Measurements from ENCODE around the gene CNN2. TPM values are rescaled to one million over a fixed set of nuclear protein-coding genes. Genes with fewer than 3 reads are reported as not detected.

The CNN2 gene
- total and polyA plus RNA-seq, 9 donors: 31.3 to 64.9 (median 53.7) TPM

GRCh38 chr19:1066251-1066747, 39.9 kb downstream of the CNN2 start:
- Histone ChIP-seq H3K36me3 (ENCODE audit: control insufficient read depth, insufficient read depth, low read length) (no peaks in the 10 kb centered on the region), H3K4me1 (ENCODE audit: control insufficient read depth, insufficient read depth, low read length) (peaks cover 38% of the 10 kb centered on the region), H3K27me3 (ENCODE audit: control insufficient read depth, insufficient read depth, low read length) (peaks cover 77% of the 10 kb centered on the region), H3K9me3 (replicated peaks; ENCODE audit: control insufficient read depth, low read depth, low read length) (no peaks in the 10 kb centered on the region), H3K4me3 (ENCODE audit: low read length) (no peak overlapping the region), H3K27ac (ENCODE audit: low read length) (no peak overlapping the region)
- WGBS (ENCODE audit: insufficient coverage): 40% methylated on average over 12 of the region's 17 CpGs
- DNase-seq: no peak

DNA sequence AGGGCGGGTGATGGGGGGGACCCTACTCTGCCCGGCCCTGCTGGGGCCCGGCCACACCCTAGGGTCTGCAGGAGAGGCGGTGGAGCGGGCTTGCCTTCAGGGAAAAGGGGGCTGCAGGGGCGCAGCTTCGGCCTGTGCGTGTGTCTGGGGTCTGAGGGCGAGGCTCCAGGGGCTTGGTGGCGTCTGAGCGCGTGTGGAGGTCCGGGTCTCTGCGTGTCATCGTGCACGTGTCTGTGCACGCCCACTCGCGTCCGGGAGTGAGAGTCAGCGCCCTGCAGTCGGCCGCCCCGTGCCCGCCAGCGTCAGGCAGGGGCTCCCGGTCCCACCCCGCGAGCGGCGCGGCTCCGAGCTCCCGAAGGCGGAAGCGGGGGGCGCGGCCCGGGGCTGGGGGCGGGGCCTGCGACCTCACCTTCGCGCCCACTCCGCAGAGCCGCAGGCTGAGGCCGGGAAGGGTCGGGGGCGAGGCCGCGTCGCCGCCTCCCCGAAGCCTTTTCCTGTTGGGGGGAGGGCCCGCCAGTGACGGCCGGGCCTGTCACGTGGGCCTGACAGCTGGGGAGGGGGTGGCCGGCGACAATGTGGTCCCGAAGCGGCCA, 40.4 kb downstream of the CNN2 start, which contains the start of gene ARHGAP45:
Gene ARHGAP45 (plus strand): TSS at position 420 of the 593 bp plus-strand sequence. CDS start 239 bp downstream, outside the sequence.
- Histone ChIP-seq H3K4me3 (ENCODE audit: low read length) (peak within 1 kb of the TSS; percentile 35), H3K4me1 (ENCODE audit: control insufficient read depth, insufficient read depth, low read length) (peaks cover 42% of the 10 kb centered on the region), H3K9me3 (replicated peaks; ENCODE audit: control insufficient read depth, low read depth, low read length) (no peaks in the 10 kb centered on the region), H3K36me3 (ENCODE audit: control insufficient read depth, insufficient read depth, low read length) (no peaks in the 10 kb centered on the region), H3K27me3 (ENCODE audit: control insufficient read depth, insufficient read depth, low read length) (peaks cover 81% of the 10 kb centered on the region), H3K27ac (ENCODE audit: low read length) (no peak within 1 kb of the TSS)
- 3% methylated on average over 59 of the region's 61 CpGs for WGBS (ENCODE audit: insufficient coverage)
- DNase-seq: peak; percentile 39

- 3% methylated on average over 29 of the region's 38 CpGs for WGBS (ENCODE audit: insufficient coverage)
- Histone ChIP-seq H3K9me3 (replicated peaks; ENCODE audit: control insufficient read depth, low read depth, low read length) (no peaks in the 10 kb centered on the region), H3K27me3 (ENCODE audit: control insufficient read depth, insufficient read depth, low read length) (peaks cover 87% of the 10 kb centered on the region), H3K4me3 (ENCODE audit: low read length) (peak overlapping the region; percentile 35), H3K4me1 (ENCODE audit: control insufficient read depth, insufficient read depth, low read length) (peaks cover 43% of the 10 kb centered on the region), H3K27ac (ENCODE audit: low read length) (no peak overlapping the region), H3K36me3 (ENCODE audit: control insufficient read depth, insufficient read depth, low read length) (no peaks in the 10 kb centered on the region)
- DNase-seq: no peak
These were observed 41.0 kb downstream of the CNN2 start for GRCh38 chr19:1067341-1067957.

GRCh38 chr19:1068009-1069001, 41.9 kb downstream of the CNN2 start:
- WGBS (ENCODE audit: insufficient coverage): 80% methylated on average over 36 of the region's 45 CpGs
- Histone ChIP-seq H3K36me3 (ENCODE audit: control insufficient read depth, insufficient read depth, low read length) (no peaks in the 10 kb centered on the region), H3K9me3 (replicated peaks; ENCODE audit: control insufficient read depth, low read depth, low read length) (no peaks in the 10 kb centered on the region), H3K27me3 (ENCODE audit: control insufficient read depth, insufficient read depth, low read length) (peaks cover 96% of the 10 kb centered on the region), H3K4me3 (ENCODE audit: low read length) (peak overlapping the region; percentile 35), H3K4me1 (ENCODE audit: control insufficient read depth, insufficient read depth, low read length) (peaks cover 43% of the 10 kb centered on the region), H3K27ac (ENCODE audit: low read length) (no peak overlapping the region)
- no peak for DNase-seq

GRCh38 chr19:1069009-1069779, 42.8 kb downstream of the CNN2 start:
- H3K4me3 ChIP-seq (ENCODE audit: low read length): no peak overlapping the region
- H3K36me3 ChIP-seq (ENCODE audit: control insufficient read depth, insufficient read depth, low read length): no peaks in the 10 kb centered on the region
- H3K9me3 ChIP-seq (replicated peaks; ENCODE audit: control insufficient read depth, low read depth, low read length): no peaks in the 10 kb centered on the region
- peaks cover 43% of the 10 kb centered on the region for H3K4me1 ChIP-seq (ENCODE audit: control insufficient read depth, insufficient read depth, low read length)
- H3K27me3 ChIP-seq (ENCODE audit: control insufficient read depth, insufficient read depth, low read length): peaks cover 89% of the 10 kb centered on the region
- H3K27ac ChIP-seq (ENCODE audit: low read length): no peak overlapping the region
- DNase-seq: peak; percentile 72
- WGBS (ENCODE audit: insufficient coverage): 54% methylated on average over 15 of the region's 25 CpGs

DNA sequence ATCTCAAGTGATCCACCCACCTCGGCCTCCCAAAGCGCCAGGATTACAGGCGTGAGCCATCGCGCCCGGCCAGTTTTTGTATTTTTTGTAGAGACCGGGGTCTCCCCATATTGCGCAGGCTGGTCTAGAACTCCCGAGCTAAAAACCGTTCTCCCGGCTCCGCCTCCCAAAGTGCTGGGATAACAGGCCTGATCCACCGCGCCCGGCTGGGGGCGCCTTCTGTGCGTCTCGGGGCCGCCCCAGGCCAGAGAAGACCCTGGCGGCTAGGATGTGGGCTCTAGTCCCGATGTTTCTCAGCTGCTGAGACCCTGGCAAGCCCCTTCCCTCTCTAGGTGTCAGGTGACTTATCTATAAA, 44.1 kb downstream of the CNN2 start:
- Histone ChIP-seq H3K4me1 (ENCODE audit: control insufficient read depth, insufficient read depth, low read length) (peaks cover 34% of the 10 kb centered on the region), H3K27me3 (ENCODE audit: control insufficient read depth, insufficient read depth, low read length) (peaks cover 76% of the 10 kb centered on the region), H3K9me3 (replicated peaks; ENCODE audit: control insufficient read depth, low read depth, low read length) (no peaks in the 10 kb centered on the region), H3K27ac (ENCODE audit: low read length) (no peak overlapping the region), H3K4me3 (ENCODE audit: low read length) (no peak overlapping the region), H3K36me3 (ENCODE audit: control insufficient read depth, insufficient read depth, low read length) (no peaks in the 10 kb centered on the region)
- DNase-seq: no peak
- WGBS (ENCODE audit: insufficient coverage): 19% methylated on average over 19 of the region's 21 CpGs

- Histone ChIP-seq H3K27me3 (ENCODE audit: control insufficient read depth, insufficient read depth, low read length) (peaks cover 71% of the 10 kb centered on the region), H3K4me1 (ENCODE audit: control insufficient read depth, insufficient read depth, low read length) (peaks cover 34% of the 10 kb centered on the region), H3K36me3 (ENCODE audit: control insufficient read depth, insufficient read depth, low read length) (no peaks in the 10 kb centered on the region), H3K27ac (ENCODE audit: low read length) (no peak overlapping the region), H3K4me3 (ENCODE audit: low read length) (no peak overlapping the region), H3K9me3 (replicated peaks; ENCODE audit: control insufficient read depth, low read depth, low read length) (no peaks in the 10 kb centered on the region)
- no peak for DNase-seq
- 7% methylated on average over 99 of the region's 99 CpGs for WGBS (ENCODE audit: insufficient coverage)
These were observed 44.8 kb downstream of the CNN2 start for GRCh38 chr19:1070931-1071791.

DNA sequence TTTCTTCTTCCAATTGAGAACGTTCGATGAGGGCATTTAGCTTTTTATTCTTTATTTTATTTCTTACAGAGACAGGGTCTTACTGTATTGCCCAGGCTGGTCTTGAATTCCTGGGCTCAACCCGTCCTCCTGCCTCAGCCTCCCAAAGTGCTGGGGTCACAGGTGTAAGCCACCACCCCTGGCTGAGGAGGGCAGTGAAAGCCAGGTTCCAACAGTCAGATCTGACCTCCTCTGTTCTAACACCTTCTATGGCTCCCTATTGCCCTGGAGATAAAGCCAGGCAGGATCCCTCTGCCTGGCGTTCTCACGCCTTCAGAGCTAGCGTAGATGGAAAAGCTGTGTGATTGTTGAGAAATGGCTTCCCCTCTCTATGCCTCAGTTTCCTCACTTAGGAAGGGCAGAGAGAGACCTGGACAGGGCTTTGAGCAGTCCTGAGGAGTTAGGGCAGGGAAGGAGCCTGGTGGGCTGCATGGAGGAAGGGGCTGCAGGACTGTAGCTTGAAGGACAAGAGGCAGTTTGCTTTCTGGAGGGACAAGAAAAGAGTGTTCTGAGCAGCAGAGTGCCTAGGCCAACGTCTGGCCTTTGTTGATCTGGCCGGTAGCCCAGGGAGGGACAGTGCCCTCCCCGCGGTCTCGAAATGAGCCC, 46.1 kb downstream of the CNN2 start:
- Histone ChIP-seq H3K4me3 (ENCODE audit: low read length) (no peak overlapping the region), H3K4me1 (ENCODE audit: control insufficient read depth, insufficient read depth, low read length) (peaks cover 22% of the 10 kb centered on the region), H3K27me3 (ENCODE audit: control insufficient read depth, insufficient read depth, low read length) (peaks cover 58% of the 10 kb centered on the region), H3K9me3 (replicated peaks; ENCODE audit: control insufficient read depth, low read depth, low read length) (no peaks in the 10 kb centered on the region), H3K27ac (ENCODE audit: low read length) (no peak overlapping the region), H3K36me3 (ENCODE audit: control insufficient read depth, insufficient read depth, low read length) (no peaks in the 10 kb centered on the region)
- WGBS (ENCODE audit: insufficient coverage): no CpG with 5 or more reads among the region's 11 CpGs
- no peak for DNase-seq
